K562 (cell line): ENCODE measurements around the gene GAA. TPM values are rescaled to one million over a fixed set of nuclear protein-coding genes. Genes with fewer than 3 reads are reported as not detected.
A peak's percentile ranks its signal among the peaks of the same experiment; 100 is the strongest.

Experiments used
- ARID2 ChIP-seq: fragments of 450-650 bp; IDR thresholded peaks from 2 replicates; pipeline ENCODE4 v1.6.1; 2017; ENCODE audit warnings: antibody characterized with exemption, mild to moderate bottlenecking
- BHLHE40 ChIP-seq: IDR thresholded peaks from 2 replicates; pipeline ENCODE4 v1.6.1; 2011; ENCODE audit warnings: low read length, improper control_type of control experiment
- CC2D1A ChIP-seq: fragments of 450-650 bp; IDR thresholded peaks from 2 replicates; pipeline ENCODE4 v1.6.1; 2017; ENCODE audit warnings: mild to moderate bottlenecking
- CREBBP ChIP-seq: IDR thresholded peaks from one replicate; pipeline ENCODE4 v1.6.1; 2012; ENCODE audit warnings: low read depth, mild to moderate bottlenecking, control low read depth, inconsistent platforms, low read length
- DNMT1 ChIP-seq: fragments of 450-650 bp; IDR thresholded peaks from 2 replicates; pipeline ENCODE4 v1.6.1; 2016; ENCODE audit warnings: antibody characterized with exemption, mild to moderate bottlenecking
- E2F3 ChIP-seq: fragments of 250-450 bp; sonication (Bioruptor Pico); IDR thresholded peaks from 2 replicates; pipeline ENCODE4 v1.4.0; 2020; ENCODE audit warnings: mild to moderate bottlenecking
- FOXP1 ChIP-seq: sonication (generic); formaldehyde crosslinking; IDR thresholded peaks from 2 replicates; pipeline ENCODE4 v1.8.0; 2022; ENCODE audit warnings: mild to moderate bottlenecking, missing genetic modification reagents
- HDAC8 ChIP-seq: fragments of 450-650 bp; IDR thresholded peaks from 2 replicates; pipeline ENCODE4 v1.6.1; 2016; ENCODE audit warnings: mild to moderate bottlenecking, missing genetic modification characterization, moderate library complexity, missing compliant biosample characterization
- HEY1 ChIP-seq: fragments of 250-450 bp; sonication (Bioruptor Pico); IDR thresholded peaks from 2 replicates; pipeline ENCODE4 v1.5.0; 2020; ENCODE audit warnings: mild to moderate bottlenecking, moderate library complexity, borderline replicate concordance
- LCOR ChIP-seq: sonication (generic); formaldehyde crosslinking; IDR thresholded peaks from 2 replicates; pipeline ENCODE4 v1.8.0; 2022; ENCODE audit warnings: mild to moderate bottlenecking, missing genetic modification reagents
- MIER1 ChIP-seq: fragments of 450-650 bp; IDR thresholded peaks from 2 replicates; pipeline ENCODE4 v1.6.1; 2016; ENCODE audit warnings: antibody characterized with exemption, mild to moderate bottlenecking, low read depth
- NFE2 ChIP-seq: IDR thresholded peaks from 2 replicates; pipeline ENCODE4 v1.6.1; 2014; ENCODE audit warnings: antibody characterized with exemption, low read depth
- NR1H2 ChIP-seq: sonication (generic); formaldehyde crosslinking; IDR thresholded peaks from 2 replicates; pipeline ENCODE4 v1.4.0; 2020; ENCODE audit warnings: mild to moderate bottlenecking, missing genetic modification reagents
- POLR3A ChIP-seq: IDR thresholded peaks from 2 replicates; pipeline ENCODE4 v1.6.1; 2011; ENCODE audit warnings: borderline replicate concordance, mild to moderate bottlenecking, moderate library complexity; ENCODE audit not compliant: insufficient read length, insufficient read depth; ENCODE audit errors: extremely low read depth
- SMC3 ChIP-seq: conservative IDR thresholded peaks from 2 replicates; pipeline ENCODE4 v1.6.1; 2011; ENCODE audit warnings: low read depth, low read length, improper control_type of control experiment; ENCODE audit not compliant: insufficient read depth
- polyA plus RNA-seq, 8 experiments: library from polyadenylated mRNA; depleted of rRNA in 4 of 8; stranded (reverse) in 5 of 8; unstranded in 3 of 8; fragments of >200 nt; fragmentation: Nextera tagmentation in 2 of 8; fragmentation: Illumina TruSeq in 1 of 8; extraction: Ambion mirVana in 2 of 8; extraction: Trizol in 1 of 8; gene quantifications; 2 replicates each; pipeline versions ENCODE4 v1.2.1 to v1.2.3, GENCODE V29; 2011 to 2014; ENCODE audit warnings: inconsistent platforms in 1 of 8, missing spikeins in 1 of 8
- total RNA-seq, 7 experiments: library from RNA; depleted of rRNA in 6 of 7; stranded (reverse); fragments of >200 nt in 6 of 7; fragmentation: Illumina TruSeq in 2 of 7; extraction: Trizol in 2 of 7; gene quantifications; 2 replicates each; pipeline versions ENCODE4 v1.2.1 to v1.2.3, GENCODE V29; 2011 to 2021; ENCODE audit warnings: low replicate concordance in 1 of 7
- TF ChIP-seq, protein P1 (sequence below): sonication (generic); formaldehyde crosslinking; IDR thresholded peaks from 2 replicates; pipeline ENCODE4 v1.4.0; 2020; ENCODE audit warnings: mild to moderate bottlenecking, missing genetic modification reagents
- TF ChIP-seq, protein P2 (sequence below): fragments of 200-800 bp; sonication (Bioruptor generic); IDR thresholded peaks from 2 replicates; pipeline ENCODE4 v1.6.1; 2017; ENCODE audit warnings: missing genetic modification characterization, missing compliant biosample characterization
- TF ChIP-seq, protein P3 (sequence below): sonication (generic); formaldehyde crosslinking; IDR thresholded peaks from 2 replicates; pipeline ENCODE4 v1.8.0; 2022; ENCODE audit warnings: mild to moderate bottlenecking, low read depth, missing genetic modification reagents
- TF ChIP-seq, protein P4 (sequence below): fragments of 200-400 bp; formaldehyde crosslinking; IDR thresholded peaks from 2 replicates; pipeline ENCODE4 v1.6.1; 2017; ENCODE audit warnings: mild to moderate bottlenecking, low read depth, low read length, moderate library complexity
- TF ChIP-seq, protein P5 (sequence below): fragments of 250-450 bp; sonication (Bioruptor Pico); IDR thresholded peaks from 2 replicates; pipeline ENCODE4 v1.8.0; 2022; ENCODE audit warnings: inconsistent platforms, mild to moderate bottlenecking, moderate library complexity, borderline replicate concordance

GAA gene
- total and polyA plus RNA-seq, 9 of the 15 experiments (the other 6 are each of a cell fraction or from before 2014, with no cell fraction given) = 0.15 to 6.4 (median 1.7) TPM

DNA sequence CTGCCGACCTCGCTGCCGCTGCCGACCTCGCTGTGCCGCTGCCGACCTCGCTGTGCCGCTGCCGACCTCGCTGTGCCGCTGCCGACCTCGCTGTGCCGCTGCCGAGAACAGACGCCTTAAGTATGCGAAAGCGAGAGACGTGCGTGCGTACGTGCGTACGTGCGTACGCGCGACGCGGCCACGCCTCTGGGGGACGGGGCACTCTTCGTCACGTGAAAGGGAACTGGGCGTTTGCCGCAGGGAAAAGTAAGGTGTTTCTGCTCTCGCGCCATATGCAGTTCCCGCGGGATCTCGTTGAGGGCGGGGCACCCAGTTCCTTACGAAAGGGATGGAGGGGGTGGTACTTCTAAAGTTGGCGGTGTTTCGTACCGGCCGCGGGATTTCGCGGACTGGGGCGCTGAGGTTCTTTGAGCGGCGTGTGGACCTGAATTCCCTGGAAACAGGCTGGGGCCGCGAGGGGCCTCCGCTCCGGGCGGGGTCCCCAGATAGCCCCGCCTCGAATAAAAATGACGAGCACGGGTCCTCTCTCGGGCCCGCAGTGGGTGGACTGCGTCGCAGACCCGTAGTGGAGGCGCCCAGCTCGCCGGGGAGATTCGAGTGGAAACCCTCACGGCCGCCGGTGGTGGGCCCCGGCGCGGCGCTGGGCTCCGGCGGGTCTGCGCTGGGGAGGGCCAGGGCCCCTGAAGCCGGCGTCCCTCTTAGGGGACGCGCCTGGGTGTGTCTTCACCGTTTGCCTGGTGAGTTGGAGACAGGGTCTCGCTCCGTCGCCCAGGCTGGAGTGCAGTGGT lies 45.8 kb downstream of the GAA start, which contains the start of gene EIF4A3 (continued):
- TF ChIP-seq, protein P1, sequence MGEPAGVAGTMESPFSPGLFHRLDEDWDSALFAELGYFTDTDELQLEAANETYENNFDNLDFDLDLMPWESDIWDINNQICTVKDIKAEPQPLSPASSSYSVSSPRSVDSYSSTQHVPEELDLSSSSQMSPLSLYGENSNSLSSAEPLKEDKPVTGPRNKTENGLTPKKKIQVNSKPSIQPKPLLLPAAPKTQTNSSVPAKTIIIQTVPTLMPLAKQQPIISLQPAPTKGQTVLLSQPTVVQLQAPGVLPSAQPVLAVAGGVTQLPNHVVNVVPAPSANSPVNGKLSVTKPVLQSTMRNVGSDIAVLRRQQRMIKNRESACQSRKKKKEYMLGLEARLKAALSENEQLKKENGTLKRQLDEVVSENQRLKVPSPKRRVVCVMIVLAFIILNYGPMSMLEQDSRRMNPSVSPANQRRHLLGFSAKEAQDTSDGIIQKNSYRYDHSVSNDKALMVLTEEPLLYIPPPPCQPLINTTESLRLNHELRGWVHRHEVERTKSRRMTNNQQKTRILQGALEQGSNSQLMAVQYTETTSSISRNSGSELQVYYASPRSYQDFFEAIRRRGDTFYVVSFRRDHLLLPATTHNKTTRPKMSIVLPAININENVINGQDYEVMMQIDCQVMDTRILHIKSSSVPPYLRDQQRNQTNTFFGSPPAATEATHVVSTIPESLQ = peak; percentile 64; the same call in 1 of the 2 replicates
- TF ChIP-seq SMC3 (no peak), CREBBP (no peak), BHLHE40 (peak; percentile 99), E2F3 (CRISPR knock-in tag) (no peak), HDAC8 (tag) (no peak), ARID2 (no peak), CC2D1A (no peak), LCOR (CRISPR knock-in tag) (no peak), NR1H2 (CRISPR knock-in tag) (no peak), FOXP1 (CRISPR knock-in tag) (peak; percentile 86; the same call in 1 of the 2 replicates), POLR3A (no peak), NFE2 (no peak), DNMT1 (no peak), HEY1 (CRISPR knock-in tag) (no peak), MIER1 (no peak)
- TF ChIP-seq, protein P2, sequence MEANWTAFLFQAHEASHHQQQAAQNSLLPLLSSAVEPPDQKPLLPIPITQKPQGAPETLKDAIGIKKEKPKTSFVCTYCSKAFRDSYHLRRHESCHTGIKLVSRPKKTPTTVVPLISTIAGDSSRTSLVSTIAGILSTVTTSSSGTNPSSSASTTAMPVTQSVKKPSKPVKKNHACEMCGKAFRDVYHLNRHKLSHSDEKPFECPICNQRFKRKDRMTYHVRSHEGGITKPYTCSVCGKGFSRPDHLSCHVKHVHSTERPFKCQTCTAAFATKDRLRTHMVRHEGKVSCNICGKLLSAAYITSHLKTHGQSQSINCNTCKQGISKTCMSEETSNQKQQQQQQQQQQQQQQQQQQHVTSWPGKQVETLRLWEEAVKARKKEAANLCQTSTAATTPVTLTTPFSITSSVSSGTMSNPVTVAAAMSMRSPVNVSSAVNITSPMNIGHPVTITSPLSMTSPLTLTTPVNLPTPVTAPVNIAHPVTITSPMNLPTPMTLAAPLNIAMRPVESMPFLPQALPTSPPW (CRISPR knock-in tag) = peak; percentile 63
- TF ChIP-seq, protein P3, sequence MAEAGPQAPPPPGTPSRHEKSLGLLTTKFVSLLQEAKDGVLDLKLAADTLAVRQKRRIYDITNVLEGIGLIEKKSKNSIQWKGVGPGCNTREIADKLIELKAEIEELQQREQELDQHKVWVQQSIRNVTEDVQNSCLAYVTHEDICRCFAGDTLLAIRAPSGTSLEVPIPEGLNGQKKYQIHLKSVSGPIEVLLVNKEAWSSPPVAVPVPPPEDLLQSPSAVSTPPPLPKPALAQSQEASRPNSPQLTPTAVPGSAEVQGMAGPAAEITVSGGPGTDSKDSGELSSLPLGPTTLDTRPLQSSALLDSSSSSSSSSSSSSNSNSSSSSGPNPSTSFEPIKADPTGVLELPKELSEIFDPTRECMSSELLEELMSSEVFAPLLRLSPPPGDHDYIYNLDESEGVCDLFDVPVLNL (CRISPR knock-in tag) = no peak
- TF ChIP-seq, protein P4, sequence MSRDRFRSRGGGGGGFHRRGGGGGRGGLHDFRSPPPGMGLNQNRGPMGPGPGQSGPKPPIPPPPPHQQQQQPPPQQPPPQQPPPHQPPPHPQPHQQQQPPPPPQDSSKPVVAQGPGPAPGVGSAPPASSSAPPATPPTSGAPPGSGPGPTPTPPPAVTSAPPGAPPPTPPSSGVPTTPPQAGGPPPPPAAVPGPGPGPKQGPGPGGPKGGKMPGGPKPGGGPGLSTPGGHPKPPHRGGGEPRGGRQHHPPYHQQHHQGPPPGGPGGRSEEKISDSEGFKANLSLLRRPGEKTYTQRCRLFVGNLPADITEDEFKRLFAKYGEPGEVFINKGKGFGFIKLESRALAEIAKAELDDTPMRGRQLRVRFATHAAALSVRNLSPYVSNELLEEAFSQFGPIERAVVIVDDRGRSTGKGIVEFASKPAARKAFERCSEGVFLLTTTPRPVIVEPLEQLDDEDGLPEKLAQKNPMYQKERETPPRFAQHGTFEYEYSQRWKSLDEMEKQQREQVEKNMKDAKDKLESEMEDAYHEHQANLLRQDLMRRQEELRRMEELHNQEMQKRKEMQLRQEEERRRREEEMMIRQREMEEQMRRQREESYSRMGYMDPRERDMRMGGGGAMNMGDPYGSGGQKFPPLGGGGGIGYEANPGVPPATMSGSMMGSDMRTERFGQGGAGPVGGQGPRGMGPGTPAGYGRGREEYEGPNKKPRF = no peak
- TF ChIP-seq, protein P5, sequence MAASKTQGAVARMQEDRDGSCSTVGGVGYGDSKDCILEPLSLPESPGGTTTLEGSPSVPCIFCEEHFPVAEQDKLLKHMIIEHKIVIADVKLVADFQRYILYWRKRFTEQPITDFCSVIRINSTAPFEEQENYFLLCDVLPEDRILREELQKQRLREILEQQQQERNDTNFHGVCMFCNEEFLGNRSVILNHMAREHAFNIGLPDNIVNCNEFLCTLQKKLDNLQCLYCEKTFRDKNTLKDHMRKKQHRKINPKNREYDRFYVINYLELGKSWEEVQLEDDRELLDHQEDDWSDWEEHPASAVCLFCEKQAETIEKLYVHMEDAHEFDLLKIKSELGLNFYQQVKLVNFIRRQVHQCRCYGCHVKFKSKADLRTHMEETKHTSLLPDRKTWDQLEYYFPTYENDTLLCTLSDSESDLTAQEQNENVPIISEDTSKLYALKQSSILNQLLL (CRISPR knock-in tag) = no peak
